Body of pancreas (tissue), 4 donors: ENCODE measurements around the gene DAPK2. TPM values are rescaled to one million over a fixed set of nuclear protein-coding genes. Genes with fewer than 3 reads are reported as not detected.
A peak's percentile ranks its signal among the peaks of the same experiment; 100 is the strongest.

Experiments
- ATAC-seq: fragments of 150-250 bp; one replicate; pipeline ENCODE4 v1.9.1; 2016
- DNase-seq, 4 donors: peaks; one replicate each; pipeline ENCODE4 v3.0.0-alpha.2; 2019
- H3K27ac ChIP-seq, 4 donors: fragments of 200-600 bp; sonication (generic); 1 replicate in 3 of 4; 2 replicates in 1 of 4; pipeline versions ENCODE4 v1.5.1 to v1.6.1; 2016 to 2019; ENCODE audit warnings: mild to moderate bottlenecking in 1 of 4, mixed read lengths in 1 of 4, moderate library complexity in 1 of 4
- H3K27me3 ChIP-seq, 2 donors: fragments of 200-600 bp; sonication (generic); one replicate each; pipeline ENCODE4 v1.6.0; 2016; ENCODE audit warnings: mild to moderate bottlenecking in 1 of 2
- H3K36me3 ChIP-seq, 2 donors: fragments of 200-600 bp; sonication (generic); replicated peaks in 1 of 2; 2 replicates each; pipeline ENCODE4 v1.5.1; 2016; ENCODE audit warnings: low read depth in 2 of 2; ENCODE audit not compliant: insufficient read depth in 1 of 2
- H3K4me1 ChIP-seq: fragments of 200-600 bp; sonication (generic); one replicate; pipeline ENCODE4 v1.6.0; 2016
- H3K4me3 ChIP-seq, 2 donors: fragments of 200-600 bp; sonication (generic); 1 replicate in 1 of 2; 2 replicates in 1 of 2; pipeline ENCODE4 v1.5.1; 2016 to 2019
- H3K9me3 ChIP-seq, 3 donors: fragments of 200-600 bp; sonication (generic); 1 replicate in 2 of 3; 2 replicates in 1 of 3; pipeline ENCODE4 v1.5.1; 2016
- POLR2A ChIP-seq, 3 donors: fragments of 450-650 bp; IDR thresholded peaks; one replicate each; pipeline ENCODE4 v1.6.1; 2016; ENCODE audit warnings: antibody characterized with exemption in 3 of 3, mild to moderate bottlenecking in 2 of 3
- WGBS, 2 donors: methylation state at CpG; one replicate each; pipeline ENCODE4 v1.1.5; 2017; 5-methylcytosine and 5-hydroxymethylcytosine counted together
- intact Hi-C: fragments of 100-400 bp; cut with DNase I; formaldehyde crosslinking; loops from one replicate; pipeline ENCODE4 v1.15.1; 2023
- total RNA-seq, 2 donors: library from RNA; depleted of rRNA; stranded (reverse); fragments of >200 nt; gene quantifications; one replicate each; pipeline ENCODE4 v1.1.0, GENCODE V29; 2016
- TF ChIP-seq, protein P1 (sequence below), 7 experiments: fragments of 450-650 bp in 4 of 7; fragments of 200-600 bp in 3 of 7; sonication (generic) in 3 of 7; IDR thresholded peaks; one replicate each; pipeline ENCODE4 v1.5.1; 2016 to 2019; ENCODE audit warnings: antibody characterized with exemption in 7 of 7

Gene DAPK2
- total RNA-seq, 2 donors from 2014 or later = 2.9 to 5.9 TPM

GRCh38 chr15:63876085-63876662 lies 170.1 kb downstream of the DAPK2 start:
- Histone ChIP-seq H3K4me1 (peaks cover 4% of the 10 kb centered on the region), H3K4me3 (no peak overlapping the region), H3K9me3 (no peaks in the 10 kb centered on the region), H3K27ac (no peak overlapping the region), H3K27me3 (no peaks in the 10 kb centered on the region), H3K36me3 (no peaks in the 10 kb centered on the region)
- DNase-seq (no peak), ATAC-seq (no peak)
- intact Hi-C loops = no loop called here
- no peak for TF ChIP-seq POLR2A (IDR thresholded peaks at IDR 0.05)
- TF ChIP-seq, protein P1, sequence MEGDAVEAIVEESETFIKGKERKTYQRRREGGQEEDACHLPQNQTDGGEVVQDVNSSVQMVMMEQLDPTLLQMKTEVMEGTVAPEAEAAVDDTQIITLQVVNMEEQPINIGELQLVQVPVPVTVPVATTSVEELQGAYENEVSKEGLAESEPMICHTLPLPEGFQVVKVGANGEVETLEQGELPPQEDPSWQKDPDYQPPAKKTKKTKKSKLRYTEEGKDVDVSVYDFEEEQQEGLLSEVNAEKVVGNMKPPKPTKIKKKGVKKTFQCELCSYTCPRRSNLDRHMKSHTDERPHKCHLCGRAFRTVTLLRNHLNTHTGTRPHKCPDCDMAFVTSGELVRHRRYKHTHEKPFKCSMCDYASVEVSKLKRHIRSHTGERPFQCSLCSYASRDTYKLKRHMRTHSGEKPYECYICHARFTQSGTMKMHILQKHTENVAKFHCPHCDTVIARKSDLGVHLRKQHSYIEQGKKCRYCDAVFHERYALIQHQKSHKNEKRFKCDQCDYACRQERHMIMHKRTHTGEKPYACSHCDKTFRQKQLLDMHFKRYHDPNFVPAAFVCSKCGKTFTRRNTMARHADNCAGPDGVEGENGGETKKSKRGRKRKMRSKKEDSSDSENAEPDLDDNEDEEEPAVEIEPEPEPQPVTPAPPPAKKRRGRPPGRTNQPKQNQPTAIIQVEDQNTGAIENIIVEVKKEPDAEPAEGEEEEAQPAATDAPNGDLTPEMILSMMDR (IDR thresholded peaks at IDR 0.05) = no peak
- WGBS, 2 donors = 57 to 92% methylated on average over 9 of the region's 9 CpGs

- whole genome bisulfite sequencing, 2 donors = 67 to 74% methylated on average over 4 of the region's 4 CpGs
- Histone ChIP-seq H3K27ac (no peak overlapping the region), H3K9me3 (no peaks in the 10 kb centered on the region), H3K4me1 (no peaks in the 10 kb centered on the region), H3K36me3 (no peaks in the 10 kb centered on the region), H3K4me3 (no peak overlapping the region), H3K27me3 (no peaks in the 10 kb centered on the region)
- TF ChIP-seq, protein P1 (IDR thresholded peaks at IDR 0.05) = no peak
- no peak for TF ChIP-seq POLR2A (IDR thresholded peaks at IDR 0.05)
- DNase-seq = no peak
- ATAC-seq = no peak
- intact Hi-C loops = no loop called here
These were observed 171.7 kb downstream of the DAPK2 start for GRCh38 chr15:63874616-63875015.

- 84 to 89% methylated on average over 8 of the region's 8 CpGs for WGBS, 2 donors
- Histone ChIP-seq H3K4me3 (no peak overlapping the region), H3K4me1 (no peaks in the 10 kb centered on the region), H3K27ac (no peak overlapping the region), H3K9me3 (no peaks in the 10 kb centered on the region), H3K27me3 (no peaks in the 10 kb centered on the region), H3K36me3 (no peaks in the 10 kb centered on the region)
- no peak for ATAC-seq
- no peak for TF ChIP-seq POLR2A (IDR thresholded peaks at IDR 0.05)
- TF ChIP-seq, protein P1 (IDR thresholded peaks at IDR 0.05) = no peak
- intact Hi-C loops = no loop called here
- no peak for DNase-seq
These were observed 173.3 kb downstream of the DAPK2 start for GRCh38 chr15:63872759-63873510.

GRCh38 chr15:63870487-63871209 lies 175.6 kb downstream of the DAPK2 start:
- no peak for TF ChIP-seq POLR2A (IDR thresholded peaks at IDR 0.05)
- TF ChIP-seq, protein P1 (IDR thresholded peaks at IDR 0.05) = no peak
- Histone ChIP-seq H3K4me3 (no peak overlapping the region), H3K27ac (no peak overlapping the region), H3K9me3 (no peaks in the 10 kb centered on the region), H3K27me3 (no peaks in the 10 kb centered on the region), H3K36me3 (no peaks in the 10 kb centered on the region), H3K4me1 (no peaks in the 10 kb centered on the region)
- ATAC-seq = peak; percentile 38
- intact Hi-C loops = no loop called here
- 64 to 72% methylated on average over 4 to 6 of the region's 6 CpGs for WGBS, 2 donors
- no peak for DNase-seq
